Endothelial cell of umbilical vein (primary cell): ENCODE measurements around the gene MAT2B. TPM values are rescaled to one million over a fixed set of nuclear protein-coding genes. Genes with fewer than 3 reads are reported as not detected.

Experiments
- BruUV-seq: library from RNA; stranded (reverse); fragments of 400-500 nt; replicated peaks from 2 replicates; lab custom pipeline; 2021; lab: Mats Ljungman, UMichigan
- CTCF ChIA-PET: fragments of 300-600, 350-600 bp; sonication (Branson Sonifier 250); formaldehyde crosslinking; loops from one replicate; lab custom pipeline; 2021; ENCODE audit warnings: antibody characterized with exemption, inconsistent platforms; lab: Charles Lee
- POLR2A ChIA-PET: fragments of 300-600, 350-600 bp; sonication (Branson Sonifier 250); formaldehyde crosslinking; loops from one replicate; lab custom pipeline; 2021; ENCODE audit warnings: antibody characterized with exemption, inconsistent platforms; lab: Charles Lee
- DNase-seq: peaks from one replicate; pipeline ENCODE4 v3.0.0-alpha.2; 2011; ENCODE audit warnings: low read depth, low spot score
- FAIRE-seq: peaks from 2 replicates; lab custom pipeline; 2011; peaks lifted over from hg19 to GRCh38; lab: Jason Lieb, UNC
- H2AFZ ChIP-seq: 2 replicates; pipeline ENCODE4 v1.6.0; 2012; ENCODE audit warnings: low read depth, low read length, control low read depth, inconsistent platforms
- H3K27ac ChIP-seq: 2 replicates; pipeline ENCODE4 v1.5.1; 2011; ENCODE audit warnings: low read depth, mild to moderate bottlenecking, control low read depth, low read length, moderate library complexity; ENCODE audit not compliant: insufficient read depth
- H3K27me3 ChIP-seq, 2 experiments: 2 replicates each; pipeline versions ENCODE4 v1.6.0 to v1.6.1; 2011; ENCODE audit warnings: low read length in 2 of 2, mixed read lengths in 1 of 2; ENCODE audit not compliant: control insufficient read depth in 2 of 2, insufficient read depth in 2 of 2
- H3K36me3 ChIP-seq, 2 experiments: 2 replicates in 1 of 2; 3 replicates in 1 of 2; pipeline ENCODE4 v1.5.1; 2011; ENCODE audit warnings: low read length in 2 of 2, mild to moderate bottlenecking in 1 of 2, moderate library complexity in 1 of 2; ENCODE audit not compliant: control insufficient read depth in 2 of 2, insufficient read depth in 2 of 2; ENCODE audit errors: extremely low read depth in 1 of 2
- H3K4me1 ChIP-seq: 3 replicates; pipeline ENCODE4 v1.5.1; 2011; ENCODE audit warnings: mild to moderate bottlenecking, low read length; ENCODE audit not compliant: control insufficient read depth, insufficient read depth; ENCODE audit errors: extremely low read depth
- H3K4me2 ChIP-seq: 2 replicates; pipeline ENCODE4 v1.6.1; 2011; ENCODE audit warnings: low read length, control low read depth, mixed read lengths; ENCODE audit not compliant: insufficient read depth
- H3K4me3 ChIP-seq, 3 experiments: fragments of 200-600 bp in 1 of 3; sonication (generic), shearing (Covaris generic) in 1 of 3; replicated peaks in 1 of 3; 2 replicates each; pipeline ENCODE4 v1.5.1; 2011 to 2016; ENCODE audit warnings: control low read depth in 3 of 3, low read length in 3 of 3, mild to moderate bottlenecking in 2 of 3, inconsistent platforms in 1 of 3, low read depth in 1 of 3, moderate library complexity in 1 of 3; ENCODE audit not compliant: insufficient read depth in 1 of 3
- H3K79me2 ChIP-seq: 2 replicates; pipeline ENCODE4 v1.6.0; 2012; ENCODE audit warnings: low read length, inconsistent platforms; ENCODE audit not compliant: control insufficient read depth, insufficient read depth
- H3K9ac ChIP-seq: replicated peaks from 2 replicates; pipeline ENCODE3; 2011; ENCODE audit warnings: low read length, control low read depth; ENCODE audit not compliant: insufficient read depth; ENCODE audit errors: extremely low read depth
- H3K9me1 ChIP-seq: replicated peaks from 3 replicates; pipeline ENCODE4 v1.6.0; 2011; ENCODE audit warnings: mild to moderate bottlenecking, low read length; ENCODE audit not compliant: control insufficient read depth, insufficient read depth; ENCODE audit errors: extremely low read depth
- H3K9me3 ChIP-seq: replicated peaks from 2 replicates; pipeline ENCODE4 v1.5.1; 2012; ENCODE audit warnings: low read length, inconsistent platforms; ENCODE audit not compliant: control insufficient read depth, insufficient read depth
- H4K20me1 ChIP-seq: replicated peaks from 2 replicates; pipeline ENCODE3; 2011; ENCODE audit warnings: mild to moderate bottlenecking, low read length; ENCODE audit not compliant: control insufficient read depth, insufficient read depth; ENCODE audit errors: extremely low read depth
- EZH2 ChIP-seq: IDR thresholded peaks from 2 replicates; pipeline ENCODE4 v1.6.1; 2012; ENCODE audit warnings: borderline replicate concordance, low read depth, mild to moderate bottlenecking, moderate library complexity, low read length, inconsistent platforms; ENCODE audit not compliant: severe bottlenecking
- FOS ChIP-seq: IDR thresholded peaks from 2 replicates; pipeline ENCODE4 v1.6.1; 2011; ENCODE audit warnings: mild to moderate bottlenecking, low read length, moderate library complexity, borderline replicate concordance; ENCODE audit not compliant: insufficient read depth
- GATA2 ChIP-seq: IDR thresholded peaks from 2 replicates; pipeline ENCODE4 v1.7.0; 2011; ENCODE audit warnings: low read depth, mild to moderate bottlenecking, moderate library complexity, mixed read lengths, low read length; ENCODE audit not compliant: insufficient read length, insufficient read depth
- JUN ChIP-seq: IDR thresholded peaks from 2 replicates; pipeline ENCODE4 v1.6.1; 2011; ENCODE audit warnings: borderline replicate concordance, low read depth; ENCODE audit not compliant: insufficient read length, insufficient read depth
- MYC ChIP-seq: IDR thresholded peaks from one replicate; pipeline ENCODE4 v1.6.1; 2011; ENCODE audit warnings: mild to moderate bottlenecking, low read depth, low read length
- POLR2A ChIP-seq: IDR thresholded peaks from 2 replicates; pipeline ENCODE4 v1.6.1; 2012; ENCODE audit warnings: low read depth, mild to moderate bottlenecking, control low read depth, low read length
- POLR2AphosphoS5 ChIP-seq: IDR thresholded peaks from 2 replicates; pipeline ENCODE4 v1.6.1; 2012; ENCODE audit warnings: low read depth, mild to moderate bottlenecking, control low read depth, low read length, moderate library complexity; ENCODE audit not compliant: insufficient read depth
- dilution Hi-C: fragments of 300-500 bp; cut with MboI; formaldehyde crosslinking; loops from one replicate; pipeline ENCODE4 v1.15.0; 2019; ENCODE audit warnings: low sequenced_read_pairs; ENCODE audit not compliant: extremely low pct_ligation_motif_present
- intact Hi-C: fragments of 100-400 bp; cut with micrococcal nuclease; formaldehyde crosslinking; loops from one replicate; pipeline ENCODE4 v1.10.0; 2022
- polyA plus RNA-seq, 4 experiments: library from polyadenylated mRNA; depleted of rRNA in 3 of 4; stranded (reverse) in 3 of 4; unstranded in 1 of 4; fragments of >200 nt; gene quantifications; 2 replicates each; pipeline versions ENCODE4 v1.2.1 to v1.2.3, GENCODE V29; 2011 to 2012; ENCODE audit warnings: missing spikeins in 1 of 4
- total RNA-seq: library from RNA; stranded (reverse); gene quantifications from 2 replicates; pipeline ENCODE4 v1.2.3, GENCODE V29; 2021
- TF ChIP-seq, protein P1 (sequence below): IDR thresholded peaks from 2 replicates; pipeline ENCODE4 v1.6.1; 2011; ENCODE audit not compliant: insufficient read depth, insufficient read length
- TF ChIP-seq, protein P2 (sequence below), 2 donors: IDR thresholded peaks; 1 replicate in 1 of 2; 2 replicates in 1 of 2; pipeline ENCODE4 v1.5.1; 2011; ENCODE audit warnings: low read length in 2 of 2, mild to moderate bottlenecking in 2 of 2, moderate library complexity in 2 of 2, control low read depth in 1 of 2, inconsistent platforms in 1 of 2, low read depth in 1 of 2; ENCODE audit not compliant: insufficient read depth in 1 of 2; ENCODE audit errors: extremely low read depth in 1 of 2

MAT2B gene
- total and polyA plus RNA-seq, 2 donors (not counting 3 experiments of a cell fraction or from before 2014, with no cell fraction given): 41.5 to 101 TPM

DNA sequence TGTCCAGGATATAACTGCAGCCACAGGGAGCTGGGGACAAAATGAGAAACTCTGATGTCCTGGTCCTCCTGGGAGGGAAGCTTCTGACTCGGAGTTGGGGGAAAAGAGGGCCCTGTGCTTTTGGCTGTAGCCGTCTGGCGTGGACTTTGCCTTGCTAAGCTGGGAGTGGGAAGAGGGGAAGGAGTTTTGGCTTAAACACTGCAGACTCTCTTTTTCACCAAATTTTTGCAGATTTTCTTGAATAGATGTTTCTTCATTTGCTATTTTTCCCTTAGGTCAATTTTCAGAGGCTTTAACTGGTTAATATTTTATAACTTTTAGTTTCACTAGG is 15.7 kb upstream of the MAT2B start:
- H3K27ac ChIP-seq: no peak overlapping the region
- DNase-seq: no peak
- H3K4me2 ChIP-seq: no peak overlapping the region
- BruUV-seq: no TSS peak
- CTCF ChIA-PET: interaction anchor here (0.9 to 2.6 kb wide), 5 partner anchors 10 to 32 kb away, joined by 3 to 13 read pairs (median 4); no protein-coding TSS in a partner anchor
- no peak overlapping the region for H3K4me3 ChIP-seq
- no peak for FAIRE-seq
- H2AFZ ChIP-seq: no peak overlapping the region
- intact Hi-C loops (no loop called here), dilution Hi-C loops (no loop called here)
- TF ChIP-seq POLR2A (no peak), EZH2 (no peak), FOS (no peak), MYC (no peak), JUN (no peak), POLR2AphosphoS5 (no peak), GATA2 (no peak)
- TF ChIP-seq, protein P1, sequence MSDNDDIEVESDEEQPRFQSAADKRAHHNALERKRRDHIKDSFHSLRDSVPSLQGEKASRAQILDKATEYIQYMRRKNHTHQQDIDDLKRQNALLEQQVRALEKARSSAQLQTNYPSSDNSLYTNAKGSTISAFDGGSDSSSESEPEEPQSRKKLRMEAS: no peak
- TF ChIP-seq, protein P2, sequence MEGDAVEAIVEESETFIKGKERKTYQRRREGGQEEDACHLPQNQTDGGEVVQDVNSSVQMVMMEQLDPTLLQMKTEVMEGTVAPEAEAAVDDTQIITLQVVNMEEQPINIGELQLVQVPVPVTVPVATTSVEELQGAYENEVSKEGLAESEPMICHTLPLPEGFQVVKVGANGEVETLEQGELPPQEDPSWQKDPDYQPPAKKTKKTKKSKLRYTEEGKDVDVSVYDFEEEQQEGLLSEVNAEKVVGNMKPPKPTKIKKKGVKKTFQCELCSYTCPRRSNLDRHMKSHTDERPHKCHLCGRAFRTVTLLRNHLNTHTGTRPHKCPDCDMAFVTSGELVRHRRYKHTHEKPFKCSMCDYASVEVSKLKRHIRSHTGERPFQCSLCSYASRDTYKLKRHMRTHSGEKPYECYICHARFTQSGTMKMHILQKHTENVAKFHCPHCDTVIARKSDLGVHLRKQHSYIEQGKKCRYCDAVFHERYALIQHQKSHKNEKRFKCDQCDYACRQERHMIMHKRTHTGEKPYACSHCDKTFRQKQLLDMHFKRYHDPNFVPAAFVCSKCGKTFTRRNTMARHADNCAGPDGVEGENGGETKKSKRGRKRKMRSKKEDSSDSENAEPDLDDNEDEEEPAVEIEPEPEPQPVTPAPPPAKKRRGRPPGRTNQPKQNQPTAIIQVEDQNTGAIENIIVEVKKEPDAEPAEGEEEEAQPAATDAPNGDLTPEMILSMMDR (IDR thresholded peaks at IDR 0.05; ENCODE audit: extremely low read depth in 1 of 2, insufficient read depth in 1 of 2, low read depth in 1 of 2, low read length in 2 of 2): no peak
- H3K79me2 ChIP-seq: no peaks in the 10 kb centered on the region
- peaks cover 0 to 12% of the 10 kb centered on the region in 2 experiments for H3K36me3 ChIP-seq
- POLR2A ChIA-PET: no interaction called here
- no peaks in the 10 kb centered on the region for H4K20me1 ChIP-seq
- no peaks in the 10 kb centered on the region for H3K9me3 ChIP-seq
- H3K9ac ChIP-seq: no peak overlapping the region
- H3K4me1 ChIP-seq: no peaks in the 10 kb centered on the region
- no peaks in the 10 kb centered on the region for H3K9me1 ChIP-seq
- no peaks in the 10 kb centered on the region for H3K27me3 ChIP-seq
